Peyer's patch (tissue), 4 donors: ENCODE measurements around the gene BICRAL.
"Not testable (repeated sequence)": the region's sequence is repeated elsewhere in the genome, so short reads cannot be mapped to it uniquely, and the experiment has no call there.

Source experiments
- CTCF ChIP-seq, 6 experiments: fragments of 450-650 bp in 4 of 6; fragments of 200-600 bp in 2 of 6; sonication (generic) in 1 of 6; IDR thresholded peaks; one replicate each; pipeline ENCODE4 v1.5.1; 2017 to 2019; ENCODE audit warnings: antibody characterized with exemption in 6 of 6, mild to moderate bottlenecking in 3 of 6, moderate library complexity in 1 of 6
- POLR2A ChIP-seq, 2 donors: fragments of 450-650 bp; IDR thresholded peaks; one replicate each; pipeline ENCODE4 v1.5.1; 2017; ENCODE audit warnings: antibody characterized with exemption in 2 of 2, mild to moderate bottlenecking in 2 of 2, moderate library complexity in 2 of 2

GRCh38 chr6:42815726-42816125 is 33.9 kb downstream of the BICRAL start:
- TF ChIP-seq CTCF, POLR2A (IDR thresholded peaks at IDR 0.05): not testable (repeated sequence)
